A549 (cell line): ENCODE measurements around the gene ZNF639.

Experiments
- CHD2 ChIP-seq: fragments of 150-350 bp; IDR thresholded peaks from 2 replicates; pipeline ENCODE4 v1.6.1; 2014; ENCODE audit warnings: low read length; ENCODE audit not compliant: partially characterized antibody
- CTCF ChIP-seq: fragments of >200 bp; sonication (Bioruptor Twin); formaldehyde crosslinking; IDR thresholded peaks from 3 replicates; pipeline ENCODE4 v1.5.1; 2016
- EHMT2 ChIP-seq: fragments of 200-600 bp; sonication (generic); IDR thresholded peaks from 2 replicates; pipeline ENCODE4 v1.6.1; 2016; ENCODE audit warnings: antibody characterized with exemption, low read depth, mild to moderate bottlenecking, moderate library complexity
- FOSB ChIP-seq: fragments of 250-450 bp; sonication (Bioruptor Pico); IDR thresholded peaks from 2 replicates; pipeline ENCODE4 v1.5.0; 2020; ENCODE audit warnings: mild to moderate bottlenecking, moderate library complexity
- MAFK ChIP-seq: fragments of 450-650 bp; IDR thresholded peaks from 2 replicates; pipeline ENCODE4 v1.6.1; 2014; ENCODE audit not compliant: partially characterized antibody
- POLR2A ChIP-seq: IDR thresholded peaks from 2 replicates; pipeline ENCODE4 v1.6.1; 2012; ENCODE audit warnings: mild to moderate bottlenecking, low read length
- POLR2AphosphoS2 ChIP-seq: conservative IDR thresholded peaks from 2 replicates; pipeline ENCODE4 v1.6.1; 2012; ENCODE audit warnings: low read length, improper control_type of control experiment, inconsistent platforms
- RAD21 ChIP-seq, 2 experiments: fragments of >200 bp in 1 of 2; sonication (Bioruptor Twin) in 1 of 2; formaldehyde crosslinking in 1 of 2; IDR thresholded peaks in 1 of 2; conservative IDR thresholded peaks in 1 of 2; 2 replicates in 1 of 2; 3 replicates in 1 of 2; pipeline ENCODE4 v1.6.1; 2012 to 2018; ENCODE audit warnings: inconsistent platforms in 1 of 2
- SMC3 ChIP-seq: fragments of >200 bp; sonication (Bioruptor Twin); formaldehyde crosslinking; IDR thresholded peaks from 3 replicates; pipeline ENCODE4 v1.6.1; 2018; ENCODE audit warnings: inconsistent platforms
- SREBF2 ChIP-seq: fragments of 450-650 bp; IDR thresholded peaks from 2 replicates; pipeline ENCODE4 v1.6.1; 2014; ENCODE audit warnings: mild to moderate bottlenecking, moderate library complexity

GRCh38 chr3:179376474-179376873 lies 53.6 kb downstream of the ZNF639 start:
- TF ChIP-seq SREBF2, result no peak
- no peak for TF ChIP-seq CTCF
- TF ChIP-seq RAD21 (conservative IDR thresholded peaks at IDR 0.05 in 1 of 2, IDR thresholded peaks at IDR 0.05 in 1 of 2), result no peak
- no peak for TF ChIP-seq EHMT2
- TF ChIP-seq FOSB, result no peak
- no peak for TF ChIP-seq CHD2
- TF ChIP-seq POLR2A, result no peak
- no peak for TF ChIP-seq MAFK
- no peak for TF ChIP-seq SMC3
- TF ChIP-seq POLR2AphosphoS2, result no peak
